IMR-90 (cell line): ENCODE results near the gene ACTMAP. TPM values are rescaled to one million over a fixed set of nuclear protein-coding genes. Genes with fewer than 3 reads are reported as not detected.
A peak's percentile ranks its signal among the peaks of the same experiment; 100 is the strongest.
"Not testable (repeated sequence)": the region's sequence is repeated elsewhere in the genome, so short reads cannot be mapped to it uniquely, and the experiment has no call there.

Experiments used
- ATAC-seq: fragments of 200-7000 bp; cut with Tn5 transposase; 2 replicates; pipeline ENCODE4 v1.9.1; 2020; ENCODE audit warnings: low read depth, mild to moderate bottlenecking, moderate library complexity
- BruUV-seq: library from RNA; stranded (reverse); fragments of 400-500 nt; replicated peaks from 2 replicates; lab custom pipeline; 2021; lab: Mats Ljungman, UMichigan
- CTCF ChIA-PET: fragments of 300-600 bp; formaldehyde crosslinking; extraction: SDS; loops from one replicate; lab custom pipeline; 2021; ENCODE audit warnings: antibody characterized with exemption; lab: Yijun Ruan, JAX
- POLR2A ChIA-PET: fragments of 300-600 bp; sonication (Branson Sonifier 250); formaldehyde crosslinking; loops from one replicate; lab custom pipeline; 2022; ENCODE audit warnings: antibody characterized with exemption; ENCODE audit not compliant: unreplicated experiment; lab: Charles Lee
- DNase-seq: peaks from one replicate; pipeline ENCODE4 v3.0.0; 2013
- H2AFZ ChIP-seq: replicated peaks from 2 replicates; pipeline ENCODE3; 2013; ENCODE audit warnings: low read length, mild to moderate bottlenecking; ENCODE audit not compliant: poor library complexity
- H2AK5ac ChIP-seq: 2 replicates; pipeline ENCODE4 v1.6.1; 2013; ENCODE audit warnings: low read depth, low read length, inconsistent platforms
- H2AK9ac ChIP-seq: replicated peaks from 2 replicates; pipeline ENCODE3; 2013; ENCODE audit warnings: mild to moderate bottlenecking, low read depth, low read length, moderate library complexity; ENCODE audit not compliant: poor library complexity
- H2BK120ac ChIP-seq: 2 replicates; pipeline ENCODE4 v1.6.1; 2013; ENCODE audit warnings: low read depth, low read length, inconsistent platforms
- H2BK15ac ChIP-seq: 3 replicates; pipeline ENCODE4 v1.6.1; 2013; ENCODE audit warnings: low read depth, low read length, inconsistent platforms
- H2BK20ac ChIP-seq: 2 replicates; pipeline ENCODE4 v1.6.1; 2013; ENCODE audit warnings: low read depth, mild to moderate bottlenecking, inconsistent platforms, low read length, moderate library complexity
- H2BK5ac ChIP-seq: 2 replicates; pipeline ENCODE4 v1.6.1; 2013; ENCODE audit warnings: mild to moderate bottlenecking, low read depth, low read length, inconsistent platforms; ENCODE audit not compliant: poor library complexity, severe bottlenecking
- H3K14ac ChIP-seq: replicated peaks from 2 replicates; pipeline ENCODE4 v1.6.1; 2013; ENCODE audit warnings: low read depth, low read length, inconsistent platforms
- H3K18ac ChIP-seq: 2 replicates; pipeline ENCODE4 v1.6.1; 2013; ENCODE audit warnings: low read depth, low read length, control low read depth
- H3K23ac ChIP-seq: 2 replicates; pipeline ENCODE4 v1.6.1; 2013; ENCODE audit warnings: low read depth, low read length, inconsistent platforms
- H3K27ac ChIP-seq: 2 replicates; pipeline ENCODE4 v1.5.1; 2013; ENCODE audit warnings: mild to moderate bottlenecking, control low read depth, low read length; ENCODE audit not compliant: insufficient read depth
- H3K27me3 ChIP-seq: 2 replicates; pipeline ENCODE4 v1.6.1; 2013; ENCODE audit warnings: low read length; ENCODE audit not compliant: control insufficient read depth, insufficient read depth
- H3K36me3 ChIP-seq: 2 replicates; pipeline ENCODE4 v1.6.1; 2013; ENCODE audit warnings: low read length, mixed read lengths; ENCODE audit not compliant: control insufficient read depth, insufficient read depth
- H3K4ac ChIP-seq: 2 replicates; pipeline ENCODE4 v1.6.1; 2013; ENCODE audit warnings: low read depth, low read length, inconsistent platforms
- H3K4me1 ChIP-seq: 2 replicates; pipeline ENCODE4 v1.6.1; 2013; ENCODE audit warnings: low read length, mixed read lengths; ENCODE audit not compliant: control insufficient read depth, insufficient read depth
- H3K4me2 ChIP-seq: 2 replicates; pipeline ENCODE4 v1.6.1; 2013; ENCODE audit warnings: low read depth, mild to moderate bottlenecking, control low read depth, low read length, moderate library complexity
- H3K4me3 ChIP-seq: 2 replicates; pipeline ENCODE4 v1.5.1; 2013; ENCODE audit warnings: low read depth, mild to moderate bottlenecking, control low read depth, low read length, moderate library complexity; ENCODE audit not compliant: insufficient read depth
- H3K56ac ChIP-seq: 2 replicates; pipeline ENCODE4 v1.6.1; 2013; ENCODE audit warnings: low read length, inconsistent platforms; ENCODE audit not compliant: insufficient read depth; ENCODE audit errors: extremely low read depth
- H3K79me1 ChIP-seq, 2 experiments: 2 replicates each; pipeline ENCODE4 v1.6.1; 2013; ENCODE audit warnings: low read length in 2 of 2, inconsistent platforms in 1 of 2, low read depth in 1 of 2
- H3K9ac ChIP-seq: 2 replicates; pipeline ENCODE4 v1.6.1; 2013; ENCODE audit warnings: low read depth, low read length, control low read depth
- H3K9me1 ChIP-seq: 2 replicates; pipeline ENCODE4 v1.6.1; 2013; ENCODE audit warnings: low read length, inconsistent platforms; ENCODE audit not compliant: insufficient read depth
- H3K9me3 ChIP-seq: 2 replicates; pipeline ENCODE4 v1.6.1; 2013; ENCODE audit warnings: low read length; ENCODE audit not compliant: control insufficient read depth, insufficient read depth
- H4K20me1 ChIP-seq: 2 replicates; pipeline ENCODE4 v1.6.1; 2013; ENCODE audit warnings: low read length, inconsistent platforms; ENCODE audit not compliant: insufficient read depth
- H4K5ac ChIP-seq: 2 replicates; pipeline ENCODE4 v1.6.1; 2013; ENCODE audit warnings: mild to moderate bottlenecking, low read depth, low read length, control low read depth
- H4K8ac ChIP-seq, 2 experiments: 2 replicates each; pipeline ENCODE4 v1.6.1; 2013; ENCODE audit warnings: low read depth in 2 of 2, low read length in 2 of 2, control low read depth in 1 of 2, inconsistent platforms in 1 of 2
- H4K91ac ChIP-seq: 2 replicates; pipeline ENCODE4 v1.6.1; 2013; ENCODE audit warnings: low read depth, low read length, inconsistent platforms; ENCODE audit not compliant: insufficient read depth
- WGBS, 2 experiments: methylation state at CpG; one replicate each; pipeline versions ENCODE4 v1.1.5 to v1.1.7; 2013; ENCODE audit warnings: missing lambda C conversion rate in 2 of 2; ENCODE audit not compliant: insufficient read length in 1 of 2; ENCODE audit errors: extremely low coverage in 2 of 2; 5-methylcytosine and 5-hydroxymethylcytosine counted together
- dilution Hi-C: fragments of 300-500 bp; cut with HindIII; formaldehyde crosslinking; loops from one replicate; pipeline ENCODE4 v1.14.3; 2018; ENCODE audit warnings: low sequenced_read_pairs; ENCODE audit not compliant: unreplicated experiment
- in situ Hi-C: fragments of 300-500 bp; cut with MboI; formaldehyde crosslinking; loops from 3 replicates; pipeline ENCODE4 v1.14.3; 2019; ENCODE audit warnings: low sequenced_read_pairs, inconsistent platforms, mixed read lengths
- intact Hi-C: fragments of 100-400 bp; cut with micrococcal nuclease; formaldehyde crosslinking; loops from 2 replicates; pipeline ENCODE4 v1.10.0; 2022
- polyA plus RNA-seq, 3 experiments: library from polyadenylated mRNA; depleted of rRNA; stranded (reverse); fragments of >200 nt; gene quantifications; 2 replicates each; pipeline ENCODE4 v1.2.3, GENCODE V29; 2012; ENCODE audit warnings: low replicate concordance in 1 of 3
- total RNA-seq: library from RNA; depleted of rRNA; stranded (reverse); fragments of >200 nt; gene quantifications from 2 replicates; pipeline ENCODE4 v1.2.3, GENCODE V29; 2012

ACTMAP gene
- total and polyA plus RNA-seq, 2 of the 4 experiments (the other 2 are of a cell fraction) = 0.54 to 5.4 TPM

- intact Hi-C loops = not testable (repeated sequence)
Observed at GRCh38 chr19:40784146-40784545, 33.9 kb upstream of the ACTMAP start.

More at GRCh38 chr19:40784146-40784545, 33.9 kb upstream of the ACTMAP start:
- ATAC-seq, DNase-seq, H2BK5ac ChIP-seq, H3K4me1 ChIP-seq, H2AK5ac ChIP-seq, H3K4me2 ChIP-seq, H3K18ac ChIP-seq, H3K4me3 ChIP-seq, H3K36me3 ChIP-seq, H3K27ac ChIP-seq, H3K4ac ChIP-seq, H2BK20ac ChIP-seq, H4K8ac ChIP-seq, H3K9me3 ChIP-seq, H2BK15ac ChIP-seq, in situ Hi-C loops, H3K9me1 ChIP-seq, BruUV-seq, H4K20me1 ChIP-seq, dilution Hi-C loops, CTCF ChIA-PET, H3K23ac ChIP-seq, H4K5ac ChIP-seq, H3K27me3 ChIP-seq, H4K91ac ChIP-seq, H2AFZ ChIP-seq, POLR2A ChIA-PET, H3K9ac ChIP-seq, H3K56ac ChIP-seq, H2BK120ac ChIP-seq, H3K14ac ChIP-seq: not testable (repeated sequence)
- Histone ChIP-seq H2AK9ac (peak overlapping the region; percentile 21), H3K79me1 (peaks cover 8 to 13% of the 10 kb centered on the region in 2 experiments; a peak in 3 of 4 replicates)
- WGBS, 2 experiments = 83% methylated on average over 1 of the region's 2 CpGs; no CpG with 5 or more reads in 1 of the 2 experiments
